NB4 (cell line): ENCODE measurements around the gene GCLC.
A peak's percentile ranks its signal among the peaks of the same experiment; 100 is the strongest.
"Not testable (repeated sequence)": the region's sequence is repeated elsewhere in the genome, so short reads cannot be mapped to it uniquely, and the experiment has no call there.

Experiments used
- DNase-seq: peaks from one replicate; pipeline ENCODE4 v3.0.0; 2010; ENCODE audit warnings: low read depth
- H3K4me3 ChIP-seq: one replicate; pipeline ENCODE4 v1.5.1; 2011; ENCODE audit warnings: mild to moderate bottlenecking, low read depth, low read length, moderate library complexity
- MAX ChIP-seq: IDR thresholded peaks from 2 replicates; pipeline ENCODE4 v1.6.1; 2011; ENCODE audit warnings: low read depth, low read length
- MYC ChIP-seq: IDR thresholded peaks from 2 replicates; pipeline ENCODE4 v1.6.1; 2011; ENCODE audit warnings: low read depth, low read length
- POLR2A ChIP-seq: IDR thresholded peaks from 2 replicates; pipeline ENCODE4 v1.6.1; 2011; ENCODE audit warnings: mild to moderate bottlenecking; ENCODE audit not compliant: insufficient read length; ENCODE audit errors: extremely low read depth
- TF ChIP-seq, protein P1 (sequence below): IDR thresholded peaks from one replicate; pipeline ENCODE4 v1.5.1; 2012; ENCODE audit warnings: low read depth, low read length

Gene GCLC

DNA sequence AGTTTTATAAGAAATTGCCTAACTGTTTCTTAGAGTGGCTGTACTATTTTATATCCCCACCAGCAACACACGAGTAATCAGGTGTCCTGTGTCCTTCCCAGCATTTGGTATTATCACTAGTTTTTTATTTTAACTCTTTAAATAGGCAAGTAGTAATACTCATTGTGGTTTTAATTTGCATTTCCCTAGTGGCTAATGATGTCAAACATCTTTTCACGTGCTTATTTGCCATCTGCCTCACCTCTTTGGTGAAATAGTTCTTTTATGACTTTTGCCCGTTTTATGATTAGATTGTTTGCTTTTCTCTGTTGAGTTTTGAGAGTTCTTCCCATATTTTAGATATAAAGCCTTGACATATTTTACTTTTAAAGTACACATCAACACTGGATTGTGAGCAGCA, 57.8 kb downstream of the GCLC start:
- no peak for DNase-seq
- no peak overlapping the region for H3K4me3 ChIP-seq
- TF ChIP-seq MAX, result no peak
- TF ChIP-seq MYC, result no peak
- TF ChIP-seq, protein P1, sequence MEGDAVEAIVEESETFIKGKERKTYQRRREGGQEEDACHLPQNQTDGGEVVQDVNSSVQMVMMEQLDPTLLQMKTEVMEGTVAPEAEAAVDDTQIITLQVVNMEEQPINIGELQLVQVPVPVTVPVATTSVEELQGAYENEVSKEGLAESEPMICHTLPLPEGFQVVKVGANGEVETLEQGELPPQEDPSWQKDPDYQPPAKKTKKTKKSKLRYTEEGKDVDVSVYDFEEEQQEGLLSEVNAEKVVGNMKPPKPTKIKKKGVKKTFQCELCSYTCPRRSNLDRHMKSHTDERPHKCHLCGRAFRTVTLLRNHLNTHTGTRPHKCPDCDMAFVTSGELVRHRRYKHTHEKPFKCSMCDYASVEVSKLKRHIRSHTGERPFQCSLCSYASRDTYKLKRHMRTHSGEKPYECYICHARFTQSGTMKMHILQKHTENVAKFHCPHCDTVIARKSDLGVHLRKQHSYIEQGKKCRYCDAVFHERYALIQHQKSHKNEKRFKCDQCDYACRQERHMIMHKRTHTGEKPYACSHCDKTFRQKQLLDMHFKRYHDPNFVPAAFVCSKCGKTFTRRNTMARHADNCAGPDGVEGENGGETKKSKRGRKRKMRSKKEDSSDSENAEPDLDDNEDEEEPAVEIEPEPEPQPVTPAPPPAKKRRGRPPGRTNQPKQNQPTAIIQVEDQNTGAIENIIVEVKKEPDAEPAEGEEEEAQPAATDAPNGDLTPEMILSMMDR, result no peak
- no peak for TF ChIP-seq POLR2A

GRCh38 chr6:53486679-53487078, 58.2 kb downstream of the GCLC start:
- no peak overlapping the region for H3K4me3 ChIP-seq
- no peak for TF ChIP-seq POLR2A
- TF ChIP-seq MYC, result no peak
- no peak for TF ChIP-seq MAX
- TF ChIP-seq, protein P1, result no peak
- no peak for DNase-seq

DNA sequence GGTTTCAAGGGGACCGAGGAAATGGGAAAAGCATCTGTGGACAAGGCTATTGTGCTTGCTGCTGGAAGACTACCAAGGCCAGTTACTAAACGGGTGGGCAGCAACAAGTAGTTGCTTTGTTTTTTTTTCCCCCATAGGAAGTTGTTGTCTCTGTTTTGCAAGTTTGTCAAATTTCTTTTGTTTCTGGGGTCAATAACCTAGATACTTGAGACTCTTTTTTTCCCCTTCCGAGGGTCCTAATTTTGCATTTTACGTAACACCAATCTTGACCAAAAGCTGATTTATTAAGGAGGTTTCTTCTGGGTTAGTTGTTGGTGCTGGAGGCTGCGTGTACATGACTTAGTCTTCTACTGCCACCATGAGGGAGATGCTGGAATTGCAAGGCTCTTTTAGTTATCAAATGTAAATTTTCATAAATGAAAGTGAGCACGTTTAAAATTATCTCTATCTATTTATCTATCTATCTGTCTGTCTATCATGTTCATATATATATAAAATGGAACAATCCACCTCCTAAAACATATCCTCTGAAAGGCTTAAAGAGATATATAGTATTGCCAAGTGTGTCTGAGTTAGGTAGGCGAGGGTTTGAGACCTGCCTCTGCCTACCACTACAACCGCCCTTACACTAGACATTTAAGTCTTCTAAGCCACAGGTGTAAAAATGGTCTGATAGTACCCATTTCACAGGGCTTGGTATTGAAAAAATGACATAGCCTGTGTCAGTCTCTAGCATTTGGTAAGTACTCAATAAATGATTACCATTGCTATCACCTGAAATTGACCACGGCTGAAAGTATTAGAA, 60.2 kb downstream of the GCLC start:
- peak; percentile 75 for DNase-seq
- TF ChIP-seq, protein P1, result peak; percentile 96
- TF ChIP-seq MAX, result no peak
- no peak overlapping the region for H3K4me3 ChIP-seq

DNA sequence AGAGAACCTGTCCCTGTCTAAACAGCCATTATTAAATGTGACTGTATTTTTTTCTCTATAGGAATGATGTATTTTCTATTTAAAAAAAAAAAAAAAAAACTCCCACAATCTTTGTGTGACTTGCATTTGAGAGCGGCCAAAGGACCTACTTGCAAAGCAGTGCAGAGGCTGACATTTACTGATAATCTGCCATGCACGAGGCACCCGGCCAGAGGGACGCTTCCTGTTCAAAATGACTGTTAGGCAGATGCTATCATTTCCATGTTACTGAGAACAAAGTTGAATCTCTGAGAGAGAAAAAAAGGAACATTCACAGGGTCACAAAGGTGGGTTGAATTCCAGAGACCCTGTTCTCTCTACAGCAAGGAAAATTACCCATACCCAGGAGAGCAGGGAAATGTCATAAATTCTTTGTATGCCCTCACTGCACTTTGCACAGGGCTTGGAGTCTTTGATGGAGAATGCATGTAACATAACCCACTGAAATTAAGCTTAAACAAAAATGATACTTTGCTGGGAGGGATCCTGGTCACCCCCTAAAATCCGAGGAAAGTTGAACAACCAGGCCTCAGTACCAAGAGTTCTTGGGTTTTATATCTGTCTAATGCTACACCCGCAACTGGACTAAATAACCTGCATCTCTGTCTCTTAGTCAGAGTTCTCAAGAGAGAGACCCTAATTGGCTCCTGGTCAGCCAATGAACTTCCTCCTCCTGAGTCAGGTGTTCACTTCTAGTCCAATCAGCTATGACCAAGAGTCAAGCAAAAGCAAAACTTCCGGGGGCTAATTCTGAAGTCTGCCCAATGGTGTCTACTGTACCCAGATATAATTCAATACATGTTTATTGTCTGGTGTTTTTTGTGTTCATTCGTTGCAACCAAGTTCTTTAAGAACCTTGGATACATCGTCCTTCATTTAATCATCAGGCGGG, 61.2 kb downstream of the GCLC start:
- no peak overlapping the region for H3K4me3 ChIP-seq
- TF ChIP-seq MAX (no peak), MYC (no peak), POLR2A (no peak)
- DNase-seq, result no peak

DNA sequence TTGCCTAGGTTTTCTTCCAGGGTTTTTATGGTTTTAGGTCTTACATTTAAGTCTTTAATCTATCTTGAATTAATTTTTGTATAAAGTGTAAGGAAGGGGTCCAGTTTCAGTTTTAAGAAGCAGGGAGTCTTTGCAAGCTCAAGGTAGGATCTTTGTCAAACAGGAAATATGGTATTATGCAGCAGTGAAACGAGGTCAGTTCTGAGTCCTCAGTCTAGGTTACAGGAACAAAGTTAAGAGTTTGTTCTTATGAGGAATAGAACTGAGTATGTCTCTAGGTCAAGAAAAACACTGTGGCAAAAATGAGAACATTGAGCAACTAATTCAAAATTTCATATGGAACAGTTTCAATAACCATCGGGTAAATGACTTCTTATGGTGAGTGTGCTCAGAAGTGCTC, 63.6 kb downstream of the GCLC start:
- no peak for TF ChIP-seq MAX
- TF ChIP-seq, protein P1, result no peak
- no peak for TF ChIP-seq MYC
- TF ChIP-seq POLR2A, result no peak
- DNase-seq, result no peak
- H3K4me3 ChIP-seq, result no peak overlapping the region

- DNase-seq, H3K4me3 ChIP-seq: not testable (repeated sequence)
Observed at GRCh38 chr6:53480774-53481173, 64.1 kb downstream of the GCLC start.
